Smooth muscle cell of the brain vasculature (primary cell): ENCODE data around the gene THAP7.
"Not testable (repeated sequence)": the region's sequence is repeated elsewhere in the genome, so short reads cannot be mapped to it uniquely, and the experiment has no call there.

ENCODE experiments used
- DNase-seq: peaks from one replicate; pipeline ENCODE4 v3.0.0-alpha.2; 2012; ENCODE audit warnings: low read depth, low spot score

THAP7 gene

GRCh38 chr22:21001601-21002325 lies at the start of gene THAP7:
Gene THAP7, minus strand, starts transcription at chr22:21002118. Its CDS starts 207 bp downstream, at chr22:21001911.
- peak; percentile 87 for DNase-seq

GRCh38 chr22:21051145-21051830 lies 49.4 kb upstream of the THAP7 start:
- no peak for DNase-seq

- not testable (repeated sequence) for DNase-seq
Measured at GRCh38 chr22:21048965-21049364, 47.0 kb upstream of the THAP7 start.

GRCh38 chr22:21048448-21048847 lies 46.5 kb upstream of the THAP7 start:
- DNase-seq: not testable (repeated sequence)

- no peak for DNase-seq
Measured at GRCh38 chr22:21047730-21048129, 45.8 kb upstream of the THAP7 start.

- no peak for DNase-seq
Measured at GRCh38 chr22:21047035-21047661, 45.2 kb upstream of the THAP7 start.

- peak; percentile 83 for DNase-seq
Measured at GRCh38 chr22:21045585-21046294, 43.8 kb upstream of the THAP7 start, which contains the start of gene LRRC74B. Gene LRRC74B, plus strand, starts transcription at chr22:21045946. Its CDS starts 41 bp downstream, at chr22:21045987.

GRCh38 chr22:21044931-21045584 lies 43.1 kb upstream of the THAP7 start:
- peak; percentile 88 for DNase-seq

GRCh38 chr22:21043860-21044535 lies 42.1 kb upstream of the THAP7 start:
- DNase-seq: no peak

- no peak for DNase-seq
Measured at GRCh38 chr22:21042978-21043859, 41.3 kb upstream of the THAP7 start.

- peak; percentile 49 for DNase-seq
Measured at GRCh38 chr22:21041937-21042336, 40.0 kb upstream of the THAP7 start.

GRCh38 chr22:21039158-21039557 lies 37.2 kb upstream of the THAP7 start:
- not testable (repeated sequence) for DNase-seq

- DNase-seq: no peak
Measured at GRCh38 chr22:21038405-21038804, 36.5 kb upstream of the THAP7 start.

GRCh38 chr22:21034989-21035388 lies 33.1 kb upstream of the THAP7 start:
- no peak for DNase-seq

- DNase-seq: no peak
Measured at GRCh38 chr22:21033895-21034294, 32.0 kb upstream of the THAP7 start.

GRCh38 chr22:21032868-21033688 lies 31.2 kb upstream of the THAP7 start:
- no peak for DNase-seq

GRCh38 chr22:21032037-21032867 lies 30.3 kb upstream of the THAP7 start, which contains the start of gene SLC7A4:
Gene SLC7A4, minus strand, starts transcription at chr22:21032561. Its CDS starts 749 bp downstream, at chr22:21031812.
- DNase-seq: no peak

GRCh38 chr22:21031545-21032036 lies 29.7 kb upstream of the THAP7 start:
- no peak for DNase-seq
